Trophoblast cell (in vitro differentiated cells and primary cell): Measurements from ENCODE around the gene FAM168A.
A peak's percentile ranks its signal among the peaks of the same experiment; 100 is the strongest.

Source experiments
- DNase-seq, 2 donors: peaks; one replicate each; pipeline ENCODE4 v3.0.0-alpha.2; 2016
- H2AFZ ChIP-seq: 2 replicates; pipeline ENCODE4 v1.6.1; 2013; ENCODE audit warnings: low read length, moderate library complexity, mild to moderate bottlenecking; ENCODE audit not compliant: insufficient read depth, poor library complexity
- H2AK5ac ChIP-seq: 2 replicates; pipeline ENCODE4 v1.6.1; 2013; ENCODE audit warnings: mild to moderate bottlenecking, low read length
- H2BK120ac ChIP-seq: 2 replicates; pipeline ENCODE4 v1.6.1; 2013; ENCODE audit warnings: low read length, mild to moderate bottlenecking, moderate library complexity; ENCODE audit not compliant: insufficient read depth, poor library complexity
- H2BK12ac ChIP-seq: 2 replicates; pipeline ENCODE4 v1.6.1; 2013; ENCODE audit warnings: mild to moderate bottlenecking, low read length, moderate library complexity
- H2BK5ac ChIP-seq: 2 replicates; pipeline ENCODE4 v1.6.1; 2013; ENCODE audit warnings: low read length, low read depth, moderate library complexity, mild to moderate bottlenecking; ENCODE audit not compliant: poor library complexity
- H3K14ac ChIP-seq: 2 replicates; pipeline ENCODE4 v1.6.1; 2013; ENCODE audit warnings: mild to moderate bottlenecking, low read length
- H3K18ac ChIP-seq: 2 replicates; pipeline ENCODE4 v1.6.1; 2013; ENCODE audit warnings: mild to moderate bottlenecking, low read length
- H3K23ac ChIP-seq: 2 replicates; pipeline ENCODE4 v1.6.1; 2013; ENCODE audit warnings: low read length
- H3K27ac ChIP-seq: 2 replicates; pipeline ENCODE4 v1.5.1; 2013; ENCODE audit warnings: low read depth, mild to moderate bottlenecking, inconsistent platforms, low read length, moderate library complexity
- H3K27me3 ChIP-seq: 2 replicates; pipeline ENCODE4 v1.6.1; 2013; ENCODE audit warnings: inconsistent platforms, mild to moderate bottlenecking, low read length, moderate library complexity; ENCODE audit not compliant: insufficient read depth
- H3K36me3 ChIP-seq, 2 experiments: 1 replicate in 1 of 2; 2 replicates in 1 of 2; pipeline ENCODE4 v1.6.1; 2013; ENCODE audit warnings: low read length in 2 of 2, mild to moderate bottlenecking in 2 of 2, moderate library complexity in 1 of 2; ENCODE audit not compliant: insufficient read depth in 2 of 2, control insufficient read depth in 1 of 2
- H3K4ac ChIP-seq: 2 replicates; pipeline ENCODE4 v1.6.1; 2013; ENCODE audit warnings: low read depth, mild to moderate bottlenecking, low read length, moderate library complexity
- H3K4me1 ChIP-seq, 2 experiments: 1 replicate in 1 of 2; 2 replicates in 1 of 2; pipeline ENCODE4 v1.6.1; 2013; ENCODE audit warnings: low read length in 2 of 2, mild to moderate bottlenecking in 2 of 2, moderate library complexity in 1 of 2; ENCODE audit not compliant: insufficient read depth in 2 of 2, control insufficient read depth in 1 of 2
- H3K4me2 ChIP-seq: 2 replicates; pipeline ENCODE4 v1.6.1; 2013; ENCODE audit warnings: inconsistent platforms, mild to moderate bottlenecking, low read length, moderate library complexity
- H3K4me3 ChIP-seq: 2 replicates; pipeline ENCODE4 v1.5.1; 2013; ENCODE audit warnings: mild to moderate bottlenecking, low read depth, low read length, inconsistent platforms
- H3K79me1 ChIP-seq: one replicate; pipeline ENCODE4 v1.6.1; 2013; ENCODE audit warnings: low read length
- H3K79me2 ChIP-seq: 2 replicates; pipeline ENCODE4 v1.6.1; 2013; ENCODE audit warnings: low read length, mild to moderate bottlenecking; ENCODE audit not compliant: control insufficient read depth, insufficient read depth, poor library complexity
- H3K9ac ChIP-seq: 2 replicates; pipeline ENCODE4 v1.6.1; 2013; ENCODE audit warnings: mild to moderate bottlenecking, low read length
- H3K9me3 ChIP-seq: 2 replicates; pipeline ENCODE4 v1.6.1; 2013; ENCODE audit warnings: low read depth, mild to moderate bottlenecking, control low read depth, inconsistent platforms, low read length; ENCODE audit not compliant: insufficient read depth
- H4K12ac ChIP-seq: 2 replicates; pipeline ENCODE4 v1.6.1; 2013; ENCODE audit warnings: low read depth, mild to moderate bottlenecking, low read length, moderate library complexity
- H4K8ac ChIP-seq: 2 replicates; pipeline ENCODE4 v1.6.1; 2013; ENCODE audit warnings: low read depth, mild to moderate bottlenecking, low read length, moderate library complexity
- H4K91ac ChIP-seq: one replicate; pipeline ENCODE4 v1.6.1; 2013; ENCODE audit warnings: low read depth, mild to moderate bottlenecking, low read length, moderate library complexity
- WGBS: extraction: QIAGEN DNeasy Blood & Tissue Kit; methylation state at CpG from one replicate; pipeline ENCODE4 v1.1.7; 2013; ENCODE audit warnings: missing lambda C conversion rate; ENCODE audit not compliant: insufficient read length, insufficient coverage; ENCODE audit errors: extremely low coverage; 5-methylcytosine and 5-hydroxymethylcytosine counted together

FAM168A gene

DNA sequence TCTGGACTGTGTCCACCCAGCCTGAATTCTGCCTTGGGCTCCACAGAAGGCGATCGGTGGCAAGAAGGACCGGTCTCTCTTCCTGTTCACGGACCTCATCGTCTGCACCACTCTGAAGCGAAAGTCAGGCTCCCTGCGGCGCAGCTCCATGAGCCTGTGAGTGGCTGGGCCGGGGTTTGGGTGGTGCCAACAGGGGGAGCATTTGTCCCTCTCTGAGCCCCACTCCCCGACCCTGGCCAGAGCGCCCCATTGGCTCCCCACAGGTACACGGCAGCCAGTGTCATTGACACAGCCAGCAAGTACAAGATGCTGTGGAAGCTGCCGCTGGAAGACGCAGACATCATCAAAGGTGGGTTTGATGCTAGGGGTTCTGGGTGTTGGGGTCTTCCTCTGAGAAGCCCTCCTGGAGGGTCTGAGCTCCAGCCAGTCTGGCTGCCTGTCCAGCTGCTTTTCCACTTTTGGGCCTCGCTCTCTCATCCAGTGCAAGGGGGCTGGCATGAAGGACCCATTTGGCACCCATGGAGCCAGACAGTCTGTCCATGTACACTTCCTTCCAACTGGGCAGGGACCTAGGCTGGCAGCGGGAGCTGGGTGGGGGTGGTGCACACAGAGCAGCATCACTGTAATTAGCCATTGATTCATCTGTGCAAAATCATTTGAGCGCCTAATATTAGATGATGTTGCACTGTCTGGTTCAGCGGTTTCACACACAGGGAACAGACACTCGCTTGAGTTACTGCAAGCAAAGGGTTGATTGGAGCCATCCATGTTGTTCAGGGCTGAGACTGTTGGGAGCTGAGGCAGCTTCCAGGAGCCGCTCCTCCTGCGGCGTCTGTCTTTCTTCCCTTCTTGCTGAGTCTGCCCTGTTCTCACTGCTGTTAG lies 240.7 kb downstream of the FAM168A start:
- Histone ChIP-seq H3K4ac (no peak overlapping the region), H3K27me3 (no peaks in the 10 kb centered on the region), H2AK5ac (no peak overlapping the region), H3K4me1 (no peaks in the 10 kb centered on the region), H2BK120ac (no peak overlapping the region), H3K79me1 (no peaks in the 10 kb centered on the region), H3K36me3 (peaks cover 69 to 84% of the 10 kb centered on the region in 2 experiments), H3K4me2 (no peak overlapping the region), H3K9ac (no peak overlapping the region), H4K91ac (no peak overlapping the region), H2AFZ (no peak overlapping the region), H4K12ac (no peak overlapping the region), H3K27ac (no peak overlapping the region), H3K23ac (no peak overlapping the region), H4K8ac (no peak overlapping the region), H3K18ac (no peak overlapping the region), H2BK5ac (no peak overlapping the region), H3K79me2 (no peaks in the 10 kb centered on the region), H2BK12ac (no peak overlapping the region), H3K9me3 (peaks cover 4% of the 10 kb centered on the region), H3K4me3 (no peak overlapping the region), H3K14ac (no peak overlapping the region)
- DNase-seq, result no peak
- WGBS, result no CpG with 5 or more reads among the region's 22 CpGs

DNA sequence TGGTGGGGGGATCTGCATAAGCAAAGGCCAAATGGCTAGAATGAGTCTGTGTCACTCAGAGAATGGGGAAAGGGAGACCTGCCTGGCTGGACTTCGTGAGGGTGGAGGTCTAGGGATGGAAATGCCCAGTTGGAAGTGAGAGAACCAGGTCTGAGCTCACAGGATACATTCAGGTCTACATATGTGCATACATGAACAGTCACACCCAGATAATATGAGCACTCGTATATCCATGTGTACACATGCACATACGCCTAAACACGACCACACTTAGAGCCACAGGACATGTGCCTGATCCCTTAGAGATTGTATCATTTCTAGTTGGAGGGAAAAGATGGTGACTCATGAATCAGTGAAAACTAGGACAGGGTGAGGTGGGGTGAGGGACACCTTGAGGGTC lies 242.8 kb downstream of the FAM168A start:
- Histone ChIP-seq H3K18ac (no peak overlapping the region), H3K9ac (no peak overlapping the region), H3K4me2 (no peak overlapping the region), H3K79me1 (no peaks in the 10 kb centered on the region), H2AFZ (no peak overlapping the region), H2AK5ac (no peak overlapping the region), H3K9me3 (peaks cover 1% of the 10 kb centered on the region), H3K4me1 (no peaks in the 10 kb centered on the region), H4K91ac (no peak overlapping the region), H3K14ac (no peak overlapping the region), H3K36me3 (peaks cover 53 to 65% of the 10 kb centered on the region in 2 experiments), H4K12ac (no peak overlapping the region), H3K27me3 (no peaks in the 10 kb centered on the region), H3K4me3 (no peak overlapping the region), H3K23ac (no peak overlapping the region), H2BK120ac (no peak overlapping the region), H4K8ac (no peak overlapping the region), H3K27ac (no peak overlapping the region), H3K79me2 (no peaks in the 10 kb centered on the region), H2BK12ac (no peak overlapping the region), H3K4ac (no peak overlapping the region), H2BK5ac (no peak overlapping the region)
- DNase-seq, result no peak
- no CpG with 5 or more reads among the region's 4 CpGs for WGBS

DNA sequence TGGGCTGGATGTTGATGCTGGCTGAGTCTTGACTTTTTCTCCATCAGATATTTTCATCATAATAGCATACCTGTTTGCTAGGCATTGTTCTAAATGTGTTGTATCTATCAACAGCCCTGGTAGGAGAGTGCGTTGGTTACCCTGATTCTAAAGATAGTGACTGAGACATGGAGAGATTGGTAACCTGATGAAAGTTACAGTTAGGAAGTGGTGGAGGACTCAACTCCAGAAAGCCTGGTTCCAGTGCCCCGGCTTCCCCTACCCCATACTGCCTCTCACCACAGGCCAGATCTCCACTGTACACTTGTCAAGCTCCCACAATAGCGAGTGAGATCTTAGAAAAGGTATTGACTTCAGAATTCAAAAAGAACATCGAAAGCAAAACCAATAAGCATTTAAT lies 244.5 kb downstream of the FAM168A start:
- no peak overlapping the region for H3K14ac ChIP-seq
- H3K23ac ChIP-seq, result no peak overlapping the region
- H2BK12ac ChIP-seq, result no peak overlapping the region
- H3K4ac ChIP-seq, result no peak overlapping the region
- WGBS, result no CpG with 5 or more reads among the region's 4 CpGs
- no peak overlapping the region for H3K27ac ChIP-seq
- no peak overlapping the region for H2AFZ ChIP-seq
- DNase-seq, result no peak
- no peak overlapping the region for H4K12ac ChIP-seq
- H3K9me3 ChIP-seq, result no peaks in the 10 kb centered on the region
- no peak overlapping the region for H4K91ac ChIP-seq
- no peak overlapping the region for H2BK5ac ChIP-seq
- H3K36me3 ChIP-seq, result peaks cover 41 to 58% of the 10 kb centered on the region in 2 experiments
- H3K79me2 ChIP-seq, result no peaks in the 10 kb centered on the region
- no peaks in the 10 kb centered on the region for H3K4me1 ChIP-seq
- H3K79me1 ChIP-seq, result no peaks in the 10 kb centered on the region
- H2AK5ac ChIP-seq, result no peak overlapping the region
- no peak overlapping the region for H3K9ac ChIP-seq
- H3K4me3 ChIP-seq, result no peak overlapping the region
- H3K4me2 ChIP-seq, result no peak overlapping the region
- no peak overlapping the region for H2BK120ac ChIP-seq
- no peak overlapping the region for H4K8ac ChIP-seq
- H3K18ac ChIP-seq, result no peak overlapping the region
- H3K27me3 ChIP-seq, result no peaks in the 10 kb centered on the region

DNA sequence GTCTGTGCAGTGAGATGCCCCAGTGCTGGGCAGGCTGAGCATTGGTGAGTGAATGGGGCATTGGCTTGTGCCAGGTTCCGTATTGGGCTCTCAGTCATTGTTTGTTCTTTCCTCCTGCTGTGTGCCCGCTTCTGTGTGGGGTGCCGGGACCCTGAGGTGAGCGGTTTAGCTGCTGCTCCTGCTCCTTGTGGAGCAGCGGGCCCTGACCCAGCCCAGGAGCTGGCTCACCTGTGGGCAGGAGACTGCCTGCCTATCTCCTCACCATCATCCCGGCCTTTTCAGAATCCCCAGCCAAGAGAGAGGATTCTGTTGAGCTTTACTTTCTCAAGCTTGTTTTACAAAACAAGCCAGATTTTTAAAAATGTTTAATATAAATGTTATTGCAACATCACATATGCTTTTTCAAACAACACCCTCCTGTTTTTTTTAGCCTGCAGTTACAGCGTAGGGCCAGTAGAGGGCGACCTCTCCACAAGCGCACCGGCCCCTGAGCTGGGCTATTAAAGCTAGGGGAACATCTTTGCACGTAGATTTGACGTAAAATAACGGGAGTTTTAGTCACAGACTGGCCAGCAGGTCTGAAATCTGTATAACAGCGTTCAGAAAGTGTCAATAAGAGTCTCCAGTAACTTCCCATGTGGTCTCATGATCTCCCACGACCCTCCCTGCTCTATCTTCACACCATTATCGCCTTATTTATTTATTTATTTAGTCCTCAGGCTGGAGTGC lies 246.8 kb downstream of the FAM168A start:
- Histone ChIP-seq H4K8ac (no peak overlapping the region), H3K4ac (no peak overlapping the region), H4K91ac (no peak overlapping the region), H3K79me1 (no peaks in the 10 kb centered on the region), H3K4me2 (no peak overlapping the region), H3K9ac (no peak overlapping the region), H4K12ac (no peak overlapping the region), H3K27me3 (no peaks in the 10 kb centered on the region), H3K23ac (no peak overlapping the region), H2AFZ (no peak overlapping the region), H3K27ac (no peak overlapping the region), H3K79me2 (no peaks in the 10 kb centered on the region), H2BK5ac (no peak overlapping the region), H2BK120ac (no peak overlapping the region), H3K36me3 (peaks cover 42 to 57% of the 10 kb centered on the region in 2 experiments), H3K4me3 (no peak overlapping the region), H3K18ac (no peak overlapping the region), H2AK5ac (no peak overlapping the region), H3K14ac (no peak overlapping the region), H3K9me3 (peaks cover 1% of the 10 kb centered on the region), H2BK12ac (no peak overlapping the region), H3K4me1 (no peaks in the 10 kb centered on the region)
- WGBS, result no CpG with 5 or more reads among the region's 16 CpGs
- DNase-seq, result peak; percentile 52 to 87
